ENCODE data around the gene ORMDL2.
"Not testable (repeated sequence)": the region's sequence is repeated elsewhere in the genome, so short reads cannot be mapped to it uniquely, and the experiment has no call there.

ORMDL2 gene

DNA sequence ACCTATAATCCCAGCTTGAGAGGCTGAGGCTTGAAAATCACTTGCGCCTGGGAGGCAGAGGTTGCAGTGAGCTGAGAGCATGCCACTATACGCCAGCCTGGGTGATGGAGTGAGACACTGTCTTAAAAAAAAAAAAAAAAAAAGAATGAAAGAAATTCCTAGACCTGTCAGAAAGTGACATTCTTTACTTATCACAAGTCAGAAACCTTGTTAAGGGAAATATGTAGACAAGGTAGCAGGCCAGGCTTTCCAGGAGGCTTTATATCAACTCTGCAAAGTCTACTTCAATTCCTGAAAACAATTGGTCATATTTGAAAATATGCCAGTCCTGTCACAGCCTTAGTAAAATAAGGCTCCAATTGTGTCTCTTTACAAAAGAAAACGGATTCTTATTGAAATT lies 44.0 kb downstream of the ORMDL2 start:
- no peak for DNase-seq

- DNase-seq, result peak; percentile 13
Observed at GRCh38 chr12:55862286-55862685, 44.4 kb downstream of the ORMDL2 start.

- DNase-seq, result not testable (repeated sequence)
Observed at GRCh38 chr12:55862931-55863330, 45.1 kb downstream of the ORMDL2 start.

GRCh38 chr12:55865327-55865726 lies 47.5 kb downstream of the ORMDL2 start:
- no peak for DNase-seq

DNA sequence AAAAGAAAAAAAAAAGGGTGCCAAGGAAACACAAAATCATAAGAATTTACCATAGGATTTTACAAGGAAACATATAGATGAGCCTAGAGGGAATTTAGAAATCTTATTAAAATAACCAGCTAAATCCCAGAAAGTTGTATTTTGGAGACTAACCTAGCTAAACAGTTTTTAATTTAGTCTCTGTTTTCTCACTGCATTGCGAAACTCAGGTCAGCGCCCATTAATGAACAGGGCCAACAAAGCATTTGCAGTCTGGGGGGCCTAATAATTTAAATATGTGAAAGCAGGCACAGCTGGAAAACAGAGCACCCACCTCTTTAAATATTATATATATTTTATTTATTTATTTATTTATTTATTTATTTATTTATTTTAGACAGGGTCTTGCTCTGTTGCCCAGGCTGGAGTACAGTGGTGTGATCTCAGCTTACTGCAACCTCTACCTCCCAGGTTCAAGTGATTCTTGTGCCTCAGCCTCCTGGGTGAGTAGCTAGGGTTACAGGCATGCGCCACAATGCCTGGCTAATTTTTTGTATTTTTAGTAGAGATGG lies 48.7 kb downstream of the ORMDL2 start:
- not testable (repeated sequence) for DNase-seq

Data from EL (cell line).